Cortex of kidney (tissue), 1 donor: ENCODE data around the gene CLCF1.
"Not testable (repeated sequence)": the region's sequence is repeated elsewhere in the genome, so short reads cannot be mapped to it uniquely, and the experiment has no call there.

ENCODE experiments used
- DNase-seq: peaks from one replicate; lab custom pipeline; 2025; lab: John Stamatoyannopoulos, UW

Gene CLCF1

DNA sequence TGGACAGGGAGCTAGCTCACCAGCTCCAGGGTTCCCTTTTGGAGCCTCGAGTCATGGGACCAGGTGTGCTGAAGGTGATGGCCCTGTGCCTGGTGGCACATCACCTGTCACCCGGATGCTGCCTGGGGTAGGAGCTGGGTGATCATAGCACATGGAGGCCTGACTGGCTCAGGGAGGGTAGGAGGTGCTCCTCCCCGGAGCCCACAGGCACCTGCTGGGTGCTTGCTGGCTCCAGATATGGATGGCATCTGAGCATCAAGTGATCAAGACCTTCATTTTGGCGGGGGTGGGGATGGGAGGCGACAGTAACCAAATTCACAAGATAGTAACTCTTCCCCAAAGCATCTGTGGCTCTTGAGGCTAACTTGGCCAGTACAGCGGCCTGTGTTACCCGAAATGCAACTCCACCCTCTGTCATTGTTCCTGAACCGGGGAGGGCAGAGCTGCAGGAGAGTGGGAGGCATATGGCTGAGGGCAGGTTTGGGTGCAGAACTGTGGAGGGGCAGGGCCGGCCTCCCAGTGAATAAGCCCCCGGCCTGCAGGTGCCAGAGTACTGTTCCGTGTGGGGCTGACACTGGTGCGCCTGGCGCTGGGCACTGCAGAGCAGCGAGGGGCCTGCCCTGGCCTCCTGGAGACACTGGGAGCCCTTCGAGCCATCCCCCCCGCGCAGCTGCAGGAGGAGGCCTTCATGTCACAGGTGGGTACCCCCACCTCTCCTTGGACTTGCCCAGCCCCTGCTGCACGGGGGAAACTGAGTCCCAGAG lies 35.2 kb upstream of the CLCF1 start:
- DNase-seq, result no peak

DNA sequence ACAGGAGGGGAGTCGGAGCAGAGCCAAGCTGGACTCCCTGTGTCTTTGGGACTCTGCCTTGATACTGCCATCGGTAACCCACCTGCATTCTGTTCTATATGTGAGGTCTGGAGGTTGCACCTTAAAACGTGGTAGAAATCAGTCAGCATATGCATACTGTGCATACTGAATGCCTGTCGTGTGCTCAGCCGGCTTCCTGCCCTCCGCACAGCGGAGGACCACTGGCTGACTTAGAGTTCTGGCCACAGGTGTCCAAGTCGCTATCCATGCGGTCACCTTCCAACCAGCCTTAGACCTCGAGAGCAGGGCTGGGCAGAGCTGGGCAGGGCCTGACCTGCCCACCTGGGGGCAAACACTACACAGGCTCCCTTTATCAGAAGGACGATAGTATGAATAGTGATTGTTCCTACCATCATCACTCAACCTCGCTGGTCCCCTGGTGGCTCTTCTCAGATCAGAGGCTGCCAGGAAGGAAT lies 34.3 kb upstream of the CLCF1 start:
- no peak for DNase-seq

DNA sequence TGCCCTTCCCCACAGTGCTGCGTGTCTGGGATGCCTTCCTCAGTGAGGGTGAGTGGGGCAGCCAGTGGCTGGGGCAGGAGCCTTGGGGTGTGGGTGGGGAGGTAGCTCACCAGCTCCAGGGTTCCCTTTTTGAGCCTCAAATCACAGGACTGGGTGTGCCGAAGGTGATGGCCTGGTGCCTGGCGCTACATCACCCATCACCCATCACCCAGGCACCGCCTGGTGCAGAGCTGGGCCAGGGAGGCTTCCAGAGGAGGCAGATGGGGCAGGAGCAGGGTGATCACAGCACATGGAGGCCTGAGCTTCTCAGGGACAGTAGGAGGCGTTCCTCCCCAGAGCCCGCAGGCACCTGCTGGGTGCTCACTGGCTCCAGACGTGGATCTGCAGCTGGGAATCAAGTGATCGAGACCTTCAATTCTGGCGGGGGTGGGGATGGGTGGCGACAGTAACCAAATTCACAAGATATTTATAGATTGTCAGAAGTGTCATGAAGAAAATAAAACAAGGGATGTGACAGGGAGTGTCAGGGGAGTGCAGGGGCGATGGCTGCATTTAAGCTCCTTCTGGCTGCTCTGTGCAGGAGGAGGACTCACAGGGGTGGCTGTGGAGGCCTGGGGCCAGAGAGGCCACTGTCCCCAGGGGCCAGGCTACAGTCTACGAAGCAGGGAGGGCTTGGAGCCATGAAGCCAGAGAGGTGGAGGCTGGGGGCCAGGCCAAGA lies 33.7 kb upstream of the CLCF1 start:
- no peak for DNase-seq

DNA sequence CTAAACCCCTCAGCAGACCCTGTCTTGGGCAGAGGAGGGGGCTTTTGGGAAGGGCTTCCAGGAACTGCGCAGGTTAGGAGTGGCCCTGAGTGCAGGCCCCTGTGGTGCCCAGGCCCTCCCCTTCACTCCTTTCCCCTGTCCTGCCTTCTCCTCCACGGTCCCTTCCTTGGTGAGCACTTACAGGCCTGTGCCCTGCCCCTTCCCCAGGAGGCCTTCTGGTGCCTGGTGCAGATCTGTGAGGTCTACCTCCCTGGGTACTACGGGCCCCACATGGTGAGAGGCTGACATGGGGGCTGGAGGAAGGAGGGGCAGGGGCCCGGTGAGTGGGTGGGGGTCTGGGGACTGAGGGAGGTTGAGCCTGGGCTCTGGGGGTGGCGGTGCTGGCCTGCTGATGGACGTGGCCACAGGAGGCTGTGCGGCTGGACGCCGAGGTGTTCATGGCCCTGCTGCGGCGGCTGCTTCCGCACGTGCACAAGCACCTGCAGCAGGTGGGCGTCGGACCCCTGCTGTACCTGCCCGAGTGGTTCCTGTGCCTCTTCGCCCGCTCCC lies 33.1 kb upstream of the CLCF1 start:
- DNase-seq, result no peak

DNA sequence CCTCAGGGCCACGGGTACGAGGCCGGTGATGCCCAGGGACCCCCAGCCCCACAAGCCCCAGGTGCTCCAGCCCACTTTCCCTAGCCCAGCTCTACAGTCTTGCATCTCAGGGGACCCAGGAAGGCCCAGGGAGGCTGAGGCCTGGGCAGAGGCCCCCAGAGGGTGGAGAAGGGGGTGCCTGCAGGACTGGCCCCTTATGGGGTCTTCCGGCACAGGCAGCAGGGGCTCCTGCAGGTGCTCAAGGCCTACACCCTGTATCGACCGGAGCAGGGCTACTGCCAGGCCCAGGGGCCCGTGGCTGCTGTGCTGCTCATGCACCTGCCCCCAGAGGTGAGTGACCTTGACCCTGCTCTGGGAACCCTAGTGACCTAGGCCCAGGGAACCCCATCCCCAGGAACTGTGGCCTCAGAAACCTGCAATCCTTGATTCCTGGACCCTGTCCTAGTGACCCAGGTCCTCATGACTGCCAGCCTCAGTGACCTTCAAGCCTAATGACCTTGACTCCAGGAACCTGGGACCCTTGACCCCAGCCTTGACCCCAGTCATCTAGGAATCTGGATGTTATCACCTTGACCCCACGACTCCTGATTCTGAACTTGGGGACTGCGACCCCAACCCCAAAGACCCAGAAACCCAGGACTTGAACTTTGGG lies 32.4 kb upstream of the CLCF1 start:
- DNase-seq, result no peak

DNA sequence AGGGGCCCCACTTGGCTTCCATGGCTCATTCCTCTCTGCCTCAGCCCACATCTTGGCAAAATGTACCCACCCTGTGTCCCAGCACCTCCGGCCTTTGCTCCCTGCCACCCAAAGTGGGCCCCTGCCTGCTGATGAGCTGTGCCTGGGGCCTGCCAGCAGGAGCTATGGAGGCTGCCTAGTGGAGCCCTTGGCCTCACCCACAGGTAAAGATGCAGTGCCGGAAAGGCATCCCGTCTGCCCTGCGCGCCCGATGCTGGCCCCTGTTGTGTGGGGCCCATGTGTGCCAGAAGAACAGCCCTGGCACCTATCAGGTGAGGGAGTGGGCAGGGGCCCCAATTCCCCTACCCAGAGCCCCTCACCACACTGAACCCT lies 31.8 kb upstream of the CLCF1 start:
- DNase-seq, result no peak

DNA sequence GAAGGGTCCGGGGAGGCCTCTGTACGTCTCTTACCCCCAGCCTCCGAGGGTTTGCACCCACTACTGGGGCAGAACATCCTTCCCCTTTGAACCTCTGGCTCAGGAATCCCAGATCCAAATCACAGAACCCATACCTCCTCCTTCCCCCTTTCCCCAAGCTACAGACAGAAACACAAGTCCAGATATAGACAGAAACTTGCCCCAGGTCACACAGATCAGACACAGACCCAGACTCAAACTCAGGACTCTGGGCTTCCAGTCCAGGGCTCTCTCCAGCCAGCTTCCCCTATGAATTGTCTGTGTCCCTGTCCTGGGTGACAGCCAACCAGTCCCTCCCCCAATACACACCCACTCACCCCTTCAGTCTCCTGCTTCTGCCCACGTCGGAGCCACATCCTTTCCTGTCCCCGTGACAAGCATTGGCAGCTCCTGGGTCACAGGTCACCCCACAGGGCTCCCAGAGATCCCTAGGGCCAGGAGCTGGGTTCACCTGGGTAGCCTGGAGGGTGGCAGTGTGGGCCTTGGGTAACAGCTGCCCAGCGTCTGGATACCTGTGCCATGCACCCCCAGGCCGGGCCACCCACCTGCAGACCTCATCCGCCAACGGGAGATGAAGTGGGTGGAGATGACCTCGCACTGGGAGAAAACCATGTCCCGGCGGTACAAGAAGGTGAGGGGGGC lies 31.3 kb upstream of the CLCF1 start:
- DNase-seq, result no peak

DNA sequence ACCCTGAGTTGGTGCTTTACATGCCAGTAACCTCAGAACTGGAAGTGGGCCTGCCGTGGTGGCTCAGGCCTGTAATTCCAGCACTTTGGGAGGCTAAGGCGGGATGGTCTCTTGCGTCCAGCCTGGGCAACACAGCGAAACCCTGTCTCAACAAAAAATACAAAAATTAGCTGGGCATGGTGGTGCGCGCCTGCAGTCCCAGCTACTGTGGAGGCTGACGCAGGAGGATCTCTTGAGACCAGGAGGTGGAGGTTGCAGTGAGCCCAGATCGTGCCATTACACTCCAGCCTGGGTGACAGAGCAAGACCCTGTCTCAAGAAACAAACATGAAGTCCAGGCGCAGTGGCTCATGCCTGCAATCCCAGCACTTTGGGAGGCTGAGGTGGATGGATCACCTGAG lies 29.7 kb upstream of the CLCF1 start:
- not testable (repeated sequence) for DNase-seq

DNA sequence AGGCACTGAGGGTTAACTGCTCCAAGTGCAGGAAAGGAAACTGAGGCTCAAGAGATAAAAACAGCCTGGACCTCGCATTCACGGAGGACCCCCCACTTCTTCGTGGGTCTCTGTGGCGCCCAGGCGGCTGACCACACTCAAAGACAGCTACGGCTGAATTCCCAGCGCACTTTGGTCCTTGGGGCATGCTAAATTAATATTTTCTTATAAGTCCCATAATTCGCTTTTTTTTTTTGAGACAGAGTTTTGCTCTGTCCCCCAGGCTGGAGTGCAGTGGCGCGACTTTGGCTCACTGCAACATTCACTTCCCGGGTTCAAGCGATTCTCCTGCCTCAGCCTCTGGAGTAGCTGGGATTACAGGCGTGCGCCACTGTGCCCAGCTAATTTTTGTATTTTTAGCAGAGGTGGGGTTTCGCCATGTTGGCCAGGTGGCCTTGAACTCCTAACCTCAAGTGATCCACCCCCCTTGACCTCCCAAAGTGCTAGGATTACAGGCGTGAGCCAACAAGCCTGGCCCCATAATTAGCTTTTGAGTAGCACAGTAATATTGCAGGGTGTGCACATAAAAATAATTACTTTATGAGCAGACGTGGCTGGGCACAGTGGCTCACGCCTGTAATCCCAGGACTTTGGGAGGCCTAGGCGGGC lies 28.9 kb upstream of the CLCF1 start:
- DNase-seq, result not testable (repeated sequence)

DNA sequence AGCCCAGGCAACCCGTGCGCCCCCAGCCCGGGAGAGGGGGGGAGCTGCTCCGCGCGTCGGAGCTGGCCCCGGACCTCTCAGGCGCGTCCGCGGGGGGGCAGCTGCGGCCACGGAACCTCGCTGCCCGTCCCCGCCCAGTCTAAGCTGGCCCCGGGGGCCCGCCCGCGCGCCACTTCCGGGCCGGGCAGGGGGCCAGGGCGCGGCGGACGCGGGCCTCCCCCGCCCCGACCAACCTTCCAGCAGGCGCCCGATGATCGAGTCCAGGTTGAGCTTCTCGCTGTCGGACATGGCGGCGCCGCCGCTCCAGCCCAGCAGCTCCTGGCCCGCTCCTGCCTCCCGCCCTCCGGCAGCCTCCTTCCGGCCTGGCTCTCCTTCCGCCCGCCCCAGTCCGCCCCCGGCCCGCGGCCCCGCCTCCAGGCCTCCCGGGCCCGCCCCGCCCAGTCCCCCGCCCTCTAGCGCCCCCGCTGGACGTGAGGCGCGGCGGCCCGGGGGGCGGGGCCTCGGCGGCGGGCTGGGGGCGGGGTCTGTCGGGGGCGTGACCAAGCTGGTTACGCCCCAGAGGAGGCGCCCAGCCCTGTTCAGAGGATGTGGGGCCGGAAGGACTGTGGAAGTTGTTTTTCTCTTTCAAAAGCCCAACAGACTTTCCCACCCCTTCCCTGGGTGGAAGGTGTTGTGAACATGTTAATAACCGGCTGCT lies 28.2 kb upstream of the CLCF1 start, which contains the start of gene PPP1CA:
Gene PPP1CA (minus strand): TSS at position 364 of the 697 bp plus-strand sequence. CDS start 76 bp downstream, at position 288.
- peak; percentile 61 for DNase-seq

DNA sequence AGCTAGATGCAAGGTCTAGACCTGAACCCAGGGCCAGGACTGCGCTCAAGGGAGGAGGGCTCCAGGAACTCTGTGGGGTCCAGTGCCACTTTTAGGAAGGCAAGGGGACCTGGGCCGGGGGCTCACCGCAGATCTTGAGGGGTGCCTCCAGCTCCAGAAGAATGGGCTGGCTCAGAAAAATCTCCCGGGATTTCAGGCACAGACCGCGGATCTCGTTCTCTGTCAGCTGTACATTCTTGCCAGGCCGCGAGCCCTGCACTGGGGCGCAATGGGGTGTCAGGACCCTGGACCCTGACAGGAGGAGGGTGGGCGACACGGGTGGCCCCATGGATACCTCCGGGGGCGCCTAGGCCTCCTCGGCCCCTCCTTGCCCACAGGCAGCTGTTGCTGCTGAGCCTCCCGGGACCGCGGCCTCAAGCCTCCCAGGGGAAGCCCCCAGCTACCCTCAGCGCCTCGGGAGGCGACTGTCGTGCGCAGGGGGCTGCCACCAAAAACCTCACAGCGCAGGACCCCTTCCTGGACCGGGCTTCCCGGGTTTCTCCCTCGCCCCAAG lies 27.6 kb upstream of the CLCF1 start:
- no peak for DNase-seq

DNA sequence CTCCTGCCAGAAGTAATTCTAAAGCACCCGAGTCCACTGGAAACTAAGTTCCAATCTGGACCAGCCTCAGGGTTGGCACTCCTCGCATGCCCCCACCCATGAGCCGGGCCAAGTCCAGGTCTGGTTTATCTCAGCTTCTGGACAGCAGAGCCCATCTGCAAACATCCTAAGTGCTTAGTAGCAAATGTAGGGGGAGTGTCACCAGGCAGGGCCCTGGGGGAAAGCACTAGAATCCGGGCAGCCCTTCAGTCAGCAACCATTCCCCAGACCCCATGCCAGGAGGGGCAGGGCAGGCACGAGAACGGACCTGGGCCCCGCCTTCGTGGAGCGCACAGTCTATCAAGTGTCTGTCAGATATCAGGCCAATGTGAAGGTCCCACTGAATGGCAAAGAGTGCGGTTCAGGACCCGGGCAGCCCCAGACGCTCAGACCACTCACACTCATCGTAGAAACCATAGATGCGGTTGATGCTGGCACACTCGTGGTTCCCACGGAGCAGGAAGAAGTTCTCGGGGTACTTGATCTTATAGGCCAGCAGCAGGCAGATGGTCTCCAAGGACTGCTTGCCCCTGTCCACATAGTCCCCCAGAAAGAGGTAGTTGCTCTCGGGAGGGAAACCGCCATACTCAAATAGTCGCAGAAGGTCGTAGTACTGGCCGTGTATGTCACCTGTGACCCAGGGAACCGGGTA lies 27.0 kb upstream of the CLCF1 start:
- DNase-seq, result no peak

DNA sequence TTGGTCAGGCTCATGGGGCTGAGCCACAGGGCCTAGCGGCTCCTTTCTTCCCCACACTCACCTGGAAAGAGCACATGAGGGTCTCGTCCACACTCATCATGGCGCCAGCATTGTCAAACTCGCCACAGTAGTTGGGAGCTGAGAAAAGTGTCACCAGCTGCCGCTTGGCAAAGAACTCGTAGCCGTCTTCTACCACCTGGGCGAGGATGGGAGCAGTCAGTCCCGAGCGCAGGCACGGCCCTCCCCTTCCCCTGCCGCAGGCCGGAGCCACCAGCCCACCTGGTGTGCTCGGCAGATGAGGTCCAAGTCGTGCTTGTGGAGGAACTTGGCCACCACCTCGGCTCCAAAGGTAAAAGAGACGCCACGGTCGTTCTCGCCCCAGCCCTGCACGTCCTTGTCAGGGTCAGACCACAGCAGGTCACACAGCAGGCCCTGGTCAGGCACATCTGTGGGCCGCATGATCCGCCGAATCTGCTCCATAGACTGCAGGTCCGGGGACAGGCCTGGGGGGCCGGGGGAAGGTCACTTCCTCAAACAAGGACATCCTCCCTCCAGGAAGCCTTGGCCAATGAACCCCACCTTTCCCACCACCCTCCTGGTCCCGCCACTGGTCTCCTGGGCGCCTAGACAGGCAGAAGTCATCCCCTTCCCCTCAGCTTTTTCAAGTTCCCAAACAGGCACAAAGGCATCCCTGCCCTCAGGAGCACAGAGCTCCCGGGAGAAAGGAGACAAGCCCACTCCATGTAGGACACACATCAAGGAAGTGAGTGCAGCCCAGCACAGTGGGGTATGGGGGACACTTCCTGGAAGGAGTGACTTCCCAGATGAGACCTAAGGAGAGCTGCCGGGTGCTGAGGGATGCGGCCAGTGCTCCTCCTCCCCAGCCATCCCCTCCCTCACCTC lies 25.5 kb upstream of the CLCF1 start:
- DNase-seq, result no peak

DNA sequence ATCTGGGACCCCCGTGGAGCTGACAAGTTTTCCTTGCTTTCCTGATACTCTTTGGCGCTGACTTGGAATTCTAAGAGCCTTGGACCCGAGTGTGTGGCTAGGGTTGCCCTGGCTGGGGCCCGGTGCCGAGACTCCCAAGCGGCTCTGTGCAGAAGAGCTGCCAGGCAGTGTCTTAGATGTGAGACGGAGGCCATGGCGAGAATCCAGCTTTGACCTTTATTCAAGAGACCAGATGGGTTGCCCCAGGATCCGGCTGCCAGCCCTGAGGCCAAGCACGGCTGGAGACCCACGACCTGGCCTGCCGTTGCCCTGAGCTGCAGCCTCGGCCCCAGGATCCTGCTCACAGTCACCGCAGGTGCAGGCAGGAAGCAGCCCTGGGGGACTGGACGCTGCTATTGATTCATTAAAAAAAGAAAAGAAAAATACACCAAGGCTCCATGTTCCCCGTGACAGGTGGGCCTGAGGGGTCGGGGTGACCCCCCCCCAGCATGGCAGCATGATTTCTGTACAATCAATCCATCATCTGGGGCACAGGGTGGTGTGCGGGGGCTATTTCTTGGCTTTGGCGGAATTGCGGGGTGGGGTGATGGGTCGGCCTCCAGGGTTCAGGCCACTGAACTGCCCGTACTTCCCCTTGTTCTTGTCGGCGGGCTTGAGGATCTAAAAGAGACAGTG lies 24.7 kb upstream of the CLCF1 start:
- no peak for DNase-seq

DNA sequence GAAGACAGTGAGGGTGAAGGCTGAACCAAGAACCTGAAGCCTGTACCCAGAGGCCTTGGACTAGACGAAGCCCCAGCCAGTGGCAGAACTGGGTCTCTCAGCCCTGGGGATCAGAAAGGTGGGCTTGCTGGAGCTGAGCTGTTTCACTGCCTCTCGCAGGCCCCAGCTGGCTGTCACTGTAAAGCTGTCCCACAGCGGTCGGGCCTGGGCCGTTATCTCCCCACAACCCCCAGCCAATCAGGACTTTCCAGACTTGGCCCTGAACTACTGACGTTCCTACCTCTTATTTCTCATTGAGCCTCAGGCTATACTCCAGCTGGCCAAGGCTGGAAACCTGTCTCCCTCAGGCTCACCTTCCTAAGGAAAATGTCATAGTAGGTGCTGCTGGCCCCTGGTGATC lies 24.1 kb upstream of the CLCF1 start:
- DNase-seq, result no peak

DNA sequence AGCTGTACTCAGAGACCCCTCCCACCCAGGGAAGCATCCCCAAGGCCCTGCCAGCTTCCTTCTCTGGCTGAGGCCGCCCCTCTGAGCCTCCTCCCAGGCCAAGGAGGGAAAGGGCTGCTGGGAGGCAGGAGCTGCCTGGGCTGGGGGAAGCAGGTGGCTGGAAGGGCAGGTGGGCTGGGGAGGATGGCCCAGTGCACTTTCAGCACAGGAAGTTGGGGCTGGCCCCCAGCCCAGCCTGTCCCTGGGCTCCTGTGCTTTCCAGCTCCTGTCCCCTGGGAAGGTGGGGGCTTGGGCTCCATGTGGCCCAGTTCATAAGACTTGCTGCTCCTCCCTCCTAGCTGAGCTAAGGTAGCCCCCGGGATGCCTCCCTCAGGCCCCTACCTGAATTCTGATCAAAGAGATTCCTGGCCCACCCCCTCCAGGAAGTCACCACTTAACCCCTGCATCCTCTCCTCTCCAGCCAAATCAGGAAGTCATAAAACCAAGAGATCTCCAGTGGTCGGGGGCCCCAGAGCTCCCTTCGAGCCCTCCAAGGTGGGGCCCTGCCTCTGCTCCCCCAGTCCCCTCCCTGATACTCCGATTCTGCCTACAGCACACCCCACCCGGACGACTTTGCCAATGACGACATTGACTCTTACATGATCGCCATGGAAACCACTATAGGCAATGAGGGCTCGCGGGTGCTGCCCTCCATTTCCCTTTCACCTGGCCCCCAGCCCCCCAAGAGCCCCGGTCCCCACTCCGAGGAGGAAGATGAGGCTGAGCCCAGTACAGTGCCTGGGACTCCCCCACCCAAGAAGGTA lies 23.4 kb upstream of the CLCF1 start:
- no peak for DNase-seq

DNA sequence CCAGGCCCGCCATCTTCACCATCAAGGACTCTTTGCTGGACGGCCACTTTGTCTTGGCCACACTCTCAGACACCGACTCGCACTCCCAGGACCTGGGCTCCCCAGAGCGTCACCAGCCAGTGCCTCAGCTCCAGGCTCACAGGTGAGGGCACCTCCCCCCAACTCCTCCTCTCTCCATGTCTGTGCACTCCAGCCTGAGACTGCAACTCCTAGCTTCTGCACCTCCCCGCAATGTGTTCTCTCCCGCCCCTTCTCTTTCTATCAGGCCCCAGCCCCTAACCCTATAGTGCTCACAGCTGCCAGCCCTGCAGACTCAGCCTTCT lies 22.8 kb upstream of the CLCF1 start:
- no peak for DNase-seq
